Measurements from ENCODE around the gene LRCH1. TPM values are rescaled to one million over a fixed set of nuclear protein-coding genes. Genes with fewer than 3 reads are reported as not detected.

The LRCH1 gene
- total and polyA plus RNA-seq, 2 of the 13 experiments (the other 11 are each of a cell fraction or from before 2014, with no cell fraction given) = 4.1 to 12.6 TPM

GRCh38 chr13:46687810-46688209, 134.8 kb downstream of the LRCH1 start (continued):
- TF ChIP-seq PAXIP1 (CRISPR knock-in tag; conservative IDR thresholded peaks at IDR 0.05) (0 out of 2 replicates have a peak, but pooled peaks have one; percentile 20), PAF1 (CRISPR knock-in tag; IDR thresholded peaks at IDR 0.05) (no peak), HMG20B (CRISPR knock-in tag; conservative IDR thresholded peaks at IDR 0.05) (0 out of 2 replicates have a peak, but pooled peaks have one; percentile 46), CCDC6 (CRISPR knock-in tag; IDR thresholded peaks at IDR 0.05) (no peak), SOX13 (IDR thresholded peaks at IDR 0.05) (0 out of 2 replicates have a peak, but pooled peaks have one; percentile 25), SOX13 (CRISPR knock-in tag; conservative IDR thresholded peaks at IDR 0.05 in 1 of 2, IDR thresholded peaks at IDR 0.05 in 1 of 2) (peak in 1 of 2 experiments; percentile 78; a peak in 2 of 4 replicates), TIGD3 (CRISPR knock-in tag; IDR thresholded peaks at IDR 0.05; ENCODE audit: borderline replicate concordance) (no peak), KLF13 (CRISPR knock-in tag; IDR thresholded peaks at IDR 0.05) (no peak), LCORL (IDR thresholded peaks at IDR 0.05) (no peak), LCORL (CRISPR knock-in tag; IDR thresholded peaks at IDR 0.05) (peak; percentile 33; the same call in 1 of the 2 replicates), MAFG (CRISPR knock-in tag; IDR thresholded peaks at IDR 0.05) (no peak), RXRB (CRISPR knock-in tag; IDR thresholded peaks at IDR 0.05; ENCODE audit: borderline replicate concordance) (0 out of 2 replicates have a peak, but pooled peaks have one; percentile 32), ZGPAT (CRISPR knock-in tag; IDR thresholded peaks at IDR 0.05) (0 out of 2 replicates have a peak, but pooled peaks have one; percentile 30), SALL1 (CRISPR knock-in tag; IDR thresholded peaks at IDR 0.05) (peak; percentile 80), ELK4 (CRISPR knock-in tag; IDR thresholded peaks at IDR 0.05; ENCODE audit: borderline replicate concordance) (no peak), ZHX2 (IDR thresholded peaks at IDR 0.05; ENCODE audit: low read depth) (no peak), ZHX2 (CRISPR knock-in tag; IDR thresholded peaks at IDR 0.05; ENCODE audit: borderline replicate concordance) (no peak)

All from HepG2 (cell line).